Fibroblast of lung (primary cell): ENCODE results near the gene OPN1SW. TPM values are rescaled to one million over a fixed set of nuclear protein-coding genes. Genes with fewer than 3 reads are reported as not detected.

Experiments
- DNase-seq, 2 donors: peaks; one replicate each; pipeline versions ENCODE4 v3.0.0 to v3.0.0-alpha.2; 2010; ENCODE audit warnings: low read depth in 2 of 2
- H2AFZ ChIP-seq: 2 replicates; pipeline ENCODE4 v1.5.1; 2012; ENCODE audit warnings: low read length, control low read depth, inconsistent platforms
- H3K27ac ChIP-seq: 2 replicates; pipeline ENCODE4 v1.5.1; 2011; ENCODE audit warnings: low read length, control low read depth; ENCODE audit not compliant: insufficient read depth
- H3K27me3 ChIP-seq: 2 replicates; pipeline ENCODE4 v1.5.1; 2011; ENCODE audit warnings: mild to moderate bottlenecking, low read length; ENCODE audit not compliant: control insufficient read depth, insufficient read depth
- H3K36me3 ChIP-seq: 2 replicates; pipeline ENCODE4 v1.5.1; 2011; ENCODE audit warnings: low read length; ENCODE audit not compliant: control insufficient read depth, insufficient read depth
- H3K4me1 ChIP-seq: 2 replicates; pipeline ENCODE4 v1.5.1; 2011; ENCODE audit warnings: low read length; ENCODE audit not compliant: control insufficient read depth, insufficient read depth; ENCODE audit errors: extremely low read depth
- H3K4me2 ChIP-seq: 2 replicates; pipeline ENCODE4 v1.5.1; 2011; ENCODE audit warnings: low read length, control low read depth; ENCODE audit not compliant: insufficient read depth; ENCODE audit errors: extremely low read depth
- H3K4me3 ChIP-seq, 4 experiments: fragments of 200-600 bp in 1 of 4; sonication (generic) in 1 of 4; replicated peaks in 1 of 4; 2 replicates each; pipeline ENCODE4 v1.5.1; 2011 to 2016; ENCODE audit warnings: low read length in 4 of 4, low read depth in 3 of 4, mild to moderate bottlenecking in 3 of 4, control low read depth in 2 of 4, inconsistent platforms in 1 of 4, mixed read lengths in 1 of 4; ENCODE audit not compliant: insufficient read depth in 1 of 4; ENCODE audit errors: control extremely low read depth in 1 of 4
- H3K79me2 ChIP-seq: 2 replicates; pipeline ENCODE4 v1.5.1; 2012; ENCODE audit warnings: mild to moderate bottlenecking, low read length, inconsistent platforms; ENCODE audit not compliant: control insufficient read depth, insufficient read depth
- H3K9ac ChIP-seq: 2 replicates; pipeline ENCODE4 v1.5.1; 2011; ENCODE audit warnings: mild to moderate bottlenecking, low read length, control low read depth; ENCODE audit not compliant: insufficient read depth
- H3K9me3 ChIP-seq: 2 replicates; pipeline ENCODE4 v1.5.1; 2012; ENCODE audit warnings: low read depth, low read length; ENCODE audit not compliant: control insufficient read depth, insufficient read depth
- H4K20me1 ChIP-seq: 2 replicates; pipeline ENCODE4 v1.5.1; 2011; ENCODE audit warnings: low read length; ENCODE audit not compliant: control insufficient read depth, insufficient read depth; ENCODE audit errors: extremely low read depth
- EZH2 ChIP-seq: IDR thresholded peaks from 2 replicates; pipeline ENCODE4 v1.5.1; 2012; ENCODE audit warnings: low read length, control low read depth, mild to moderate bottlenecking; ENCODE audit errors: missing control alignments
- polyA plus RNA-seq, 2 donors: library from polyadenylated mRNA; depleted of rRNA in 1 of 2; stranded (reverse) in 1 of 2; unstranded in 1 of 2; fragments of >200 nt; gene quantifications; 2 replicates each; pipeline ENCODE4 v1.2.1, GENCODE V29; 2011 to 2012; ENCODE audit warnings: missing spikeins in 1 of 2
- total RNA-seq: library from RNA; depleted of rRNA; stranded (reverse); fragments of >200 nt; gene quantifications from 2 replicates; pipeline ENCODE4 v1.2.1, GENCODE V29; 2014
- TF ChIP-seq, protein P1 (sequence below), 2 donors: IDR thresholded peaks in 1 of 2; conservative IDR thresholded peaks in 1 of 2; 1 replicate in 1 of 2; 2 replicates in 1 of 2; pipeline ENCODE4 v1.5.1; 2011 to 2012; ENCODE audit warnings: low read length in 2 of 2, control low read depth in 1 of 2, inconsistent platforms in 1 of 2, low read depth in 1 of 2, mild to moderate bottlenecking in 1 of 2

Gene OPN1SW
- total and polyA plus RNA-seq, 2 donors (not counting 1 experiment from before 2014, with no cell fraction given) = not detected

DNA sequence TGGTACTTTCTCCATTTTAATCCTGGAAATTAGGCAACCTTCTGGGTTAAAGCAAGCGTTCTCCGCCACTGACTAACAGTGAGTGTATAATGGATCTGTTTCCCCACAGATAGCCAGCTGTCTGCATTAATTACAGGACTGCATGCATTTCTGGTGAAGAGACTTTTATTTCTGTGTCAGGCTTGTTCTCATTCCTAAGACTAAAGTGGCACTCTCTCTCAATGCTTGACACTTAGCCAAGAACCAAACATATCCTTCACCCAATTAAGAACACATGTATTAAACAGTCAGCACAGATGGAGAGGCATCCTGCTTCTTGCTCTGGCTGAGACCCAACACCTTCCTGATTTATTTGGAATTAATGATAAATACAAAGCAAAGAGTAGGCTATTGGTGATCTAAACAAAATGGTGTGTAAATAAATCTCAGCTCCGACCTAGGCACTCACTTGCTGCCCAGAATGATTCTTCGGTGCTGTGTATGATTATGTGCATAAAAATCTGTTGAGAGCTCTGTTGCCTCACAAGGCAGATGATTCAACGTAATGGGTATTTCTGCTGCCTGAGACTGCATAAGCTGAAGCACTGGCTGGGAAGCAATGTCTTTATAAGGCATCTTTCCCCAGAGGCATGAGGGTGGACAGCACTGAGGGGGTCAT lies 19.6 kb downstream of the OPN1SW start:
- Histone ChIP-seq H3K27ac (peak overlapping the region; percentile 43), H3K4me3 (no peak overlapping the region)

DNA sequence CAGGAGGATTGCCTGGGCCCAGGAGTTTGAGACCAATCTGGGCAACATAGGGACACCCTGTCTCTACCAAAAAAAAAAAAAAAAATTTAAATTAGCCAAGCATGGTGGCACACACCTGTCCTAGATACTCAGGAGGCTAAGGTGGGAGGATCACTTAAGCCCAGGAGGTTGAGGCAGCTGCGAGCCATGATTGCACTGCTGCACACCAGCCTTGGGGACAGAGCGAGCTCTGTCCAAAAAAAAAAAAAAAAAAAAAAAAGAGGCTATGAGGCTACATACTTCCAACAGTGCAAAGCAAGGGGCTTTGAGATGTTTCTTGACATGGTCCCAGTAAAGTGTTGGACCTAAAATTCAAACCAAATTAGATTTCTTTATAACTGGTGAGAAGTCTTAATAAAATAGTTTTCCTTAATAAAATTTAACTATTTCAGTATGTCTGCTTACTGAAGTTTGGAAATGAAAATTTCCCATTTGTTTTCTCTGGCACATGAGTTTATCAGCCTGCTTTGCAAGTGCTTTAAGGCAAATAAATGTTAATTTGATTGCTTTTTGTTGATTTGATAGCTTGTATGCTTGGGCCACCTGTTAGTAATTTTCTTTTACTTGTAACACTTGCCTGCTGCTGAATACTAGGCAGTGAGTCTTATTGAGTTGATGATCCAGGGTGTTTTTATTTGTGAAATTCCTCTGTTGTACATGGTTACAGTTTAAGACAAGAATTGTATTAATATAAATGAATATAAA lies 20.3 kb downstream of the OPN1SW start:
- Histone ChIP-seq H4K20me1 (peaks cover 2% of the 10 kb centered on the region), H3K9ac (no peak overlapping the region), H3K4me1 (peaks cover 10% of the 10 kb centered on the region), H2AFZ (no peak overlapping the region), H3K4me3 (no peak overlapping the region), H3K9me3 (no peaks in the 10 kb centered on the region), H3K36me3 (peaks cover 13% of the 10 kb centered on the region), H3K27ac (peak overlapping the region; percentile 33), H3K4me2 (peak overlapping the region; percentile 25), H3K79me2 (peaks cover 80% of the 10 kb centered on the region), H3K27me3 (no peaks in the 10 kb centered on the region)
- no peak for TF ChIP-seq EZH2
- TF ChIP-seq, protein P1, sequence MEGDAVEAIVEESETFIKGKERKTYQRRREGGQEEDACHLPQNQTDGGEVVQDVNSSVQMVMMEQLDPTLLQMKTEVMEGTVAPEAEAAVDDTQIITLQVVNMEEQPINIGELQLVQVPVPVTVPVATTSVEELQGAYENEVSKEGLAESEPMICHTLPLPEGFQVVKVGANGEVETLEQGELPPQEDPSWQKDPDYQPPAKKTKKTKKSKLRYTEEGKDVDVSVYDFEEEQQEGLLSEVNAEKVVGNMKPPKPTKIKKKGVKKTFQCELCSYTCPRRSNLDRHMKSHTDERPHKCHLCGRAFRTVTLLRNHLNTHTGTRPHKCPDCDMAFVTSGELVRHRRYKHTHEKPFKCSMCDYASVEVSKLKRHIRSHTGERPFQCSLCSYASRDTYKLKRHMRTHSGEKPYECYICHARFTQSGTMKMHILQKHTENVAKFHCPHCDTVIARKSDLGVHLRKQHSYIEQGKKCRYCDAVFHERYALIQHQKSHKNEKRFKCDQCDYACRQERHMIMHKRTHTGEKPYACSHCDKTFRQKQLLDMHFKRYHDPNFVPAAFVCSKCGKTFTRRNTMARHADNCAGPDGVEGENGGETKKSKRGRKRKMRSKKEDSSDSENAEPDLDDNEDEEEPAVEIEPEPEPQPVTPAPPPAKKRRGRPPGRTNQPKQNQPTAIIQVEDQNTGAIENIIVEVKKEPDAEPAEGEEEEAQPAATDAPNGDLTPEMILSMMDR (conservative IDR thresholded peaks at IDR 0.05 in 1 of 2, IDR thresholded peaks at IDR 0.05 in 1 of 2; ENCODE audit: low read depth in 1 of 2, low read length in 2 of 2) = no peak
- DNase-seq = no peak

More for the DNA sequence above, 19.6 kb downstream of the OPN1SW start:
- Histone ChIP-seq H3K9ac (no peak overlapping the region), H4K20me1 (no peaks in the 10 kb centered on the region), H3K79me2 (peaks cover 73% of the 10 kb centered on the region), H3K36me3 (peaks cover 12% of the 10 kb centered on the region), H3K9me3 (no peaks in the 10 kb centered on the region), H3K27me3 (no peaks in the 10 kb centered on the region), H2AFZ (no peak overlapping the region), H3K4me2 (no peak overlapping the region), H3K4me1 (peaks cover 10% of the 10 kb centered on the region)
- peak; percentile 92 to 94 for DNase-seq
- no peak for TF ChIP-seq EZH2
- TF ChIP-seq, protein P1 (conservative IDR thresholded peaks at IDR 0.05 in 1 of 2, IDR thresholded peaks at IDR 0.05 in 1 of 2; ENCODE audit: low read depth in 1 of 2, low read length in 2 of 2) = no peak

DNA sequence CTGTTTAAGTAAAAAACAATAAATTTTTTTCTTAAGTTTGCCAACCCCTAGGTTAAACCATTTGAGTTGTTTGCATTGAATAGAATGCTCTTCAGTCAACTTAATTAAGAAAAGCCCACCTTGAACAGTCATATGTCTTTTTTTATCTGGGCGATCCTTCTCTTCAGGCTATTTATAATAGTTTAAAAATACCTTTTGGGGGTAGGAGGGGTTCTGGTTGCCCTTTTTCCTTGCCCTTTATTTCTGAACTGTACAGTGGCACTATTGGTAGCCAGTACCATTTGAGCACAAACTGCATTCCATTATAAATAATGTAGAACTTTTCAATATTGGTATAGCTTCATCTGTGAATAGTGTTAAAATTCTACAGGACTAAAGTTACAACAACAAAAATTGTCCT lies 23.3 kb downstream of the OPN1SW start:
- peaks cover 17% of the 10 kb centered on the region for H3K36me3 ChIP-seq
- H3K79me2 ChIP-seq = peaks cover 84% of the 10 kb centered on the region
- DNase-seq = no peak
- H3K27me3 ChIP-seq = no peaks in the 10 kb centered on the region
- peaks cover 12% of the 10 kb centered on the region for H4K20me1 ChIP-seq
- TF ChIP-seq EZH2 = no peak
- TF ChIP-seq, protein P1 (conservative IDR thresholded peaks at IDR 0.05 in 1 of 2, IDR thresholded peaks at IDR 0.05 in 1 of 2; ENCODE audit: low read depth in 1 of 2, low read length in 2 of 2) = no peak
- no peak overlapping the region for H2AFZ ChIP-seq
- no peak overlapping the region for H3K4me3 ChIP-seq
- no peaks in the 10 kb centered on the region for H3K9me3 ChIP-seq
- H3K4me1 ChIP-seq = peaks cover 10% of the 10 kb centered on the region
- H3K9ac ChIP-seq = no peak overlapping the region
- H3K27ac ChIP-seq = no peak overlapping the region
- no peak overlapping the region for H3K4me2 ChIP-seq
